Lower lobe of right lung (tissue), 2 donors: Measurements from ENCODE around the gene CMPK1. TPM values are rescaled to one million over a fixed set of nuclear protein-coding genes. Genes with fewer than 3 reads are reported as not detected.

Experiments
- ATAC-seq, 2 donors: fragments of 200-7000 bp; cut with Tn5 transposase; one replicate each; pipeline ENCODE4 v1.9.1; 2020 to 2022; ENCODE audit warnings: mild to moderate bottlenecking in 2 of 2, moderate library complexity in 2 of 2
- DNase-seq: peaks from one replicate; pipeline ENCODE4 v3.0.0-alpha.2; 2020
- H3K27ac ChIP-seq: fragments of 200-600 bp; one replicate; pipeline ENCODE4 v1.8.0; 2022
- H3K27me3 ChIP-seq: fragments of 200-600 bp; one replicate; pipeline ENCODE4 v1.8.0; 2022; ENCODE audit warnings: low read depth
- H3K36me3 ChIP-seq: fragments of 200-600 bp; one replicate; pipeline ENCODE4 v1.8.0; 2022; ENCODE audit warnings: mild to moderate bottlenecking
- H3K4me1 ChIP-seq: fragments of 200-600 bp; one replicate; pipeline ENCODE4 v1.8.0; 2022
- H3K4me3 ChIP-seq: fragments of 200-600 bp; one replicate; pipeline ENCODE4 v1.8.0; 2022; ENCODE audit warnings: mild to moderate bottlenecking
- H3K9me3 ChIP-seq: fragments of 200-600 bp; one replicate; pipeline ENCODE4 v1.8.0; 2022
- CTCF ChIP-seq: fragments of 200-600 bp; IDR thresholded peaks from one replicate; pipeline ENCODE4 v1.8.0; 2022; ENCODE audit warnings: antibody characterized with exemption, mild to moderate bottlenecking
- intact Hi-C: fragments of 100-400 bp; cut with DNase I; formaldehyde crosslinking; loops from one replicate; pipeline ENCODE4 v1.11.0; 2022
- total RNA-seq: library from RNA; stranded (reverse); fragmentation: NEBNext Ultra II Directional; extraction: Animal tissue kit (Norgen Biotek cat#: 25700); gene quantifications from one replicate; pipeline ENCODE4 v1.2.1, GENCODE V29; 2021
- donor health status: DM: no; HTN: yes; CAD: no; lungs with severe emphysema.

The CMPK1 gene
- total RNA-seq, 1 donor from 2014 or later, result 116 TPM

- ATAC-seq (no peak), DNase-seq (no peak)
- Histone ChIP-seq H3K4me3 (no peak overlapping the region), H3K27me3 (peaks cover 15% of the 10 kb centered on the region), H3K27ac (no peak overlapping the region), H3K36me3 (no peaks in the 10 kb centered on the region), H3K9me3 (no peaks in the 10 kb centered on the region), H3K4me1 (no peaks in the 10 kb centered on the region)
- no peak for TF ChIP-seq CTCF
- intact Hi-C loops, result no loop called here
Measured at GRCh38 chr1:47393141-47393540, 59.6 kb downstream of the CMPK1 start.

DNA sequence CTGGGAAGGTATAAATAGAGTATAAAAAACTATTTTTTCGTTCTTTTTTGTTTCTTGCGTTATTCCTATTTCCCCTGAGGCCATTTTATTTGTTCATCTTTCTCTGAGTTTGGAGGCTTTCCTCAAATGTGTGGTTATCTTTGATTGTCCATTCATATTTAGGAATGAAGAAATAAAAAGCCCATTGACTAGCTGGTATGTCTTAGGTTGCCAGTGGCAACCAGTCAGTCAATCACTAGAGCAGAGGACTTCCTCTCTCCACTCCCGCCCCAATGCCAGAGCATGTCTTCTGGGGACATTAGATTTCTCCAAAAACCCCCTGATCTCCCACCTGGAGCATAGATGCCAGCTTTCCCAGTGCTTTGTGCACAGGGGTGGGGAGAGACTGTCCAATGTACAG lies 61.8 kb downstream of the CMPK1 start:
- peaks cover 15% of the 10 kb centered on the region for H3K27me3 ChIP-seq
- no peak overlapping the region for H3K4me3 ChIP-seq
- no peaks in the 10 kb centered on the region for H3K36me3 ChIP-seq
- intact Hi-C loops, result no loop called here
- no peak for DNase-seq
- no peak overlapping the region for H3K27ac ChIP-seq
- no peaks in the 10 kb centered on the region for H3K9me3 ChIP-seq
- TF ChIP-seq CTCF, result no peak
- no peaks in the 10 kb centered on the region for H3K4me1 ChIP-seq
- ATAC-seq, result no peak

DNA sequence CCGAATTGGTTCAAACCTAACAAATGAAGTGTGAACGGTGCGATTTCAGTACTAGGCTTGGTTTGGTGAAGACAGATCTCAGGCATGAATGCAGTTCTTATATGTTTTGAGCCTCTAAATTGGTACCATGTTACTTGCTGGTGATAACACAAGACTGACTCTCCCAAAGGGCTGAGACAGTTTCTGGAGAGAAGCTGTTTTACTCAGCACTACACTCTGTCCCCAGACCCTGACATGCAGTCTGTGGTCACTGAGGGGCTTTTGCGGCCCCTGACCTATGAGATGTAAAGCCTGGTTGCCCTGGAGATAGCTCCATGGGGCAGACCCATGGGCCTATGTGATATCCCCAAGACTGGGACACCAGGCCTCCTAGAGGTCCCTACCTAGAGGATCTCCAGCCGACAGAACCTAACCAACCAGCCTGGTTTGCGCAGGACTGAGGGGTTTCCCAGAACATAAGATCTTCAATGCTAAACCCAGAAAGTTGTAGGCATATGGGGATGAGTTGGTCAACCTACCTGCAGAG lies 63.1 kb downstream of the CMPK1 start:
- DNase-seq (no peak), ATAC-seq (no peak)
- no peaks in the 10 kb centered on the region for H3K4me1 ChIP-seq
- H3K9me3 ChIP-seq, result no peaks in the 10 kb centered on the region
- H3K27me3 ChIP-seq, result peaks cover 14% of the 10 kb centered on the region
- H3K36me3 ChIP-seq, result no peaks in the 10 kb centered on the region
- H3K27ac ChIP-seq, result no peak overlapping the region
- intact Hi-C loops, result no loop called here
- no peak overlapping the region for H3K4me3 ChIP-seq
- TF ChIP-seq CTCF, result no peak

GRCh38 chr1:47399138-47399845 lies 65.7 kb downstream of the CMPK1 start:
- no peak for DNase-seq
- no peak for ATAC-seq
- Histone ChIP-seq H3K27ac (no peak overlapping the region), H3K36me3 (no peaks in the 10 kb centered on the region), H3K9me3 (no peaks in the 10 kb centered on the region), H3K27me3 (peaks cover 4% of the 10 kb centered on the region), H3K4me3 (no peak overlapping the region), H3K4me1 (no peaks in the 10 kb centered on the region)
- intact Hi-C loops, result no loop called here
- TF ChIP-seq CTCF, result no peak

GRCh38 chr1:47399846-47400155 lies 66.2 kb downstream of the CMPK1 start:
- DNase-seq (no peak), ATAC-seq (no peak)
- Histone ChIP-seq H3K27me3 (peaks cover 4% of the 10 kb centered on the region), H3K4me1 (no peaks in the 10 kb centered on the region), H3K36me3 (no peaks in the 10 kb centered on the region), H3K4me3 (no peak overlapping the region), H3K27ac (no peak overlapping the region), H3K9me3 (no peaks in the 10 kb centered on the region)
- no peak for TF ChIP-seq CTCF
- intact Hi-C loops, result no loop called here
